Activated T-helper 1 cell treated with Interleukin-2 at 50 U/mL for 16 hours (primary cell): ENCODE results near the gene AP3B1.

Source experiments
- DNase-seq: peaks from one replicate; pipeline ENCODE4 v3.0.0-alpha.2; 2020; ENCODE audit warnings: low read depth

The AP3B1 gene

DNA sequence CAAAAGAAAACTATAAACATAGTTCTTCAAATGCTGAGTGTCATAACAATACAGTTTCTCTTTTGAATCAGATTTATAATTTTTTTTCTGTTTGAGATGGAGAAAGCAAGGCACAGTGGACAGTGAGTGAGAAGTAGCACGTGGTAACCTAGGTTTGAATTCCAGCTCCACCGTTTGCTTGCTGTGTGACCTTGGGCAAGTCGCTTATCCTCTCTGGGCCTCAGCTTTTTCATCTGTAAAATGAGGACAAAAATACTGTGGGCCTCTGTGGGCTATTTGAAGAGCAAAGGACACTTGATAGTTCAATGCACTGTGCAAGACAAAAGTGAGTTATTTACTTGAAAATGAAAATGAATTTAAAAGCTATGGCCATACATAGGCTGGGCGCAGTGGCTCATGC, 330.7 kb downstream of the AP3B1 start:
- no peak for DNase-seq

DNA sequence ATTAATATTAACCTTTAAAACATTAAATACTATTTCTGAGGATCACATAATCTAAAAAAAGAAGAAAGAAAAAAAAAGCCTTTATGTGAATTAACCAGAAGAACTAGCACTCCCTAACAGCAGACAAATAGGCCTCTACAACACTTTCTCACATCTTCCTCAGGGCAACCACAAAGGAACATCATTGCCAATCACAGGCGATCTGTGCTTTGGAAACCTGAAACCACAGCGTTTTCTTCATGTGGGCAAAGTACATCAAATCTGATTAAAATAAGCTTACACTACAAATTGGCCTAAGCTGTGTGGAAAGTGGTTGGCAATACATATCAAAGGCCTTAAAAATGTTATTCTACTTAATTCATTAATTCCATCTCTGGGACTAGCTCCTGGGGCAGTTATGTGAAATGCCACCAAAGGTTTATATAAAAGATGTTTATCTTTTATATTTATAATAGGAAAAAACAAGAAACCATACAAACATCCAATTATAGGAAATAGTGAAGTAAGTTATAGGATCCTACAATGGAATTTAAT, 333.6 kb downstream of the AP3B1 start:
- DNase-seq, result no peak

DNA sequence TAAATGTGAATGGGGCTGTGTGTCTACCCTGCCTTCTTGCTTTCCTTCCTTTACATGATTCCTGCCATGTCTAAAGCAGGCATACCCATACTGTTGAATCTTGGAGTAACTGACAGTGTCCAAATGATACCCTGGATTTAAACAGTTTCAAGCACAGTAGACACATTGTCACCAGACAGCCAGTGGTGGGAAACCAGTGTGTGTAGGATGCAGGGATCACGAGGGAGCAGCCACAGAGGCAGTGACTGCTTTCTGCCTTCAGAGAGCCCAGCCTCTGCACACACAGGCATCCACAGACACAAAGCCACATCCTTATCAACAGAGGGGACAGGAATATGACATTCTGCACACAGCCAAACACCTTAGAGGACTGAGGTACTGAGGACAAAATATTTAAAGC, 334.2 kb downstream of the AP3B1 start:
- DNase-seq, result no peak

DNA sequence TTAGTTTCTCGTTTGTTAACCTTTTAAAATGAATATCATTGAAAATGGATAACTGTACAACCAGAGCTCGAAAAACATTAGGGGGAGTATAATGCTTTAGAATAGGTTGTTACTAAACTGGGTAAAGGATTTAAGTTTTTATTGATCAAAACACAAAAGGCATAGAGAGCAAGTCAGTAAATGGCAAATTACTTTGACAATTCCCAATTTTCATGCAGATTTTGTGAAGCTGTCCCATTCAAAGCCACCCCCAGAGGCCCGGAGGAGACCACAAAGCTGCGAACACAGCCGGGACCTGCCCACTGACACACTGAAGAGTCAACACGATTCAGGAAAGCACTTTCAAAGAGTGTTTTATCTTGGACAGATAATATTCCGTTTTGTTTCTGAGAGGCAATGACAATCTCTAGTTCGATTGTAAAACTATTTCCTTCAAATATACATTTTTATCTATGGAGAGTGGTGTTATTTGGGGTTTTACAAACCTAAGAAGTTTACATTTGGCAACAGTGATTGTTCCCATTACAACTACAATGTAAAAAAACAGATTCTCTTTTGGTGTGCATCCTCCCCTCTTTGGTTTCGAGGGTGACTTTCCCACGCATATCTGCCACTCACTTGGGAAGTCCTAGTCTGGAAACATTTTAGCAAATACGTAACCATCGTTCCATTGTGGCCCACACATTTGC, 335.7 kb downstream of the AP3B1 start:
- no peak for DNase-seq

DNA sequence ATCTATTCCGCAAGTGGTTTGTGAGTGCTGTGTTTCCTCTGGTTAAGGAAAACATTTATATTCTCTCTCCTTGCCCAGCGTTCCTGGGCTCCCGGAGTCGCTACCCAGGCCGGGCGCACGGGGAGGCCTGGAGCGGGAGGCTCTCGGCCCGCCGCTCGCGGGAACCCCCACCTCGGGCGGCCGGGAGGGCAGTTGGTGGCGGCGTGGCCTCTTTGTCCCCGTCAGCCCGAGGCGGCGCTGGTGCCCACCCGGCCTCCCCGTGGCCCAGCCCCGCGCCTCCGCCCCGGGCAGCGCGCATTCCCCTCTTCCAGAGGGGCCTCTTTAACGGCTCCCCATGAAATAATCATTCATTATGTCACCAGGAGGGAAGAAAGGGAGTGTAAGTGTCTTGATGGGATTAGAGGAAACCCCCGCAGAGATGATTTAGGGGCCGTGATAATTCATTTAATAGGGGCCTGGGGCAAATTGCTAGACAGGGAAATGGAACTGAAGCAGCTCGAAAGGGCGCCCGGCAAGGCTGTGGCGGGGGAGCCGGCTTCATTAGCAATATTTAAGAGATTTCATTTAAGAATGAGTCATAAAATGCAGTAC, 336.5 kb downstream of the AP3B1 start:
- DNase-seq, result no peak

DNA sequence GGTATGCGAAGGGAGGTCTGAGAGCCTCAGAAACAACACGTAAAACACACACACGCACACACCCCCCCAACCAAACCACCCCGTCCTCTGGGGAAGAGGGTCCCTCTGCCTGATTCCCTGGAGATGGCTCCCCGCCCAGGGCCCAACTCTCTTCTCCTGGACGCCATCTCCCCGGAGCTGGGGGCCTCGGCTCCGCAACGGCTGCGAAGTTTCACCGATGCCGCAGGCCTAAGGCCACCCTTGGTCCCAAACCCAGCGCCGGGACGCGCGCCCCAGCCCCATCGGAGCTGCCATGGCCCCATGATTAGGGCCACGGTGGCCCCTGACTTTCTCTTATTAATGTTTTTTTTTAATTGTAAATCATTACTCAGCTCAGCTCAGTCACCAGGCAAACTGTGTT, 337.0 kb downstream of the AP3B1 start:
- DNase-seq, result no peak

DNA sequence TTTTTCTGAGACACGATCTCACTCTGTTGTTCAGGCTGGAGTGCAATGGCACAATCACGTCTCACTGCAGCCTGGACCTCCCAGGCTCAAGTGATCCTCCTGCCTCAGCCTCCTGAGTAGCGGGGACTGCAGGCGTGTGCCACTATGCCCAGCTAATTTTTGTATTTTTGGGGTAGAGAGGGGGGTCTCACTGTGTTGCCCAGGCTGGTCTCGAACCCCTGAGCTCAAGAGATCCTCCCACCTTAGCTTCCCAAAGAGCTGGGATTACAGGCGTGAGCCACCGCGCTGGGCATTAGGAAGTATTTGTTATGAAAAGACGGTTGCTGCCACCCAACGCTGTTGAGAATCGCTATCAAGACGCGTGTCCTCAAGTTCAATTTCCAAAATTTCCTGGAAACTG, 337.4 kb downstream of the AP3B1 start:
- no peak for DNase-seq

DNA sequence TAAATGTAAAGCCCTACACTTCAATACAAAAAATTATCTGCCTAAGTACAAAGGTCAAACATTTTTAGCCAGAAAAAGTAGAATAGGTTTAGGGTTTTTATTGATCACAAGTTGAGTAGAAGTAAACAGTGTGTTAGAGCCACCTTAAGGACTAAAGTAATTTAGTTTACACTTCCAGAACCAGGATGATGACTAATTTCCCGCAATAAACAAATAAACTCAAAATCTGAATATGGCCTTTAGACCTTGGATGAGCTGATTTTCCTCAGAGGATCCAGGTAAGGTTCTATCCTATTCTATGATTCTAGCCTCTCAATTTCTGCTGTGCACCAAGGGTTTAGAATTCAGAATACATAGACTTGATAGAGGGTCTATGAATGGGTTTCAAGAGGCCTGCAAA, 338.9 kb downstream of the AP3B1 start:
- DNase-seq, result no peak

DNA sequence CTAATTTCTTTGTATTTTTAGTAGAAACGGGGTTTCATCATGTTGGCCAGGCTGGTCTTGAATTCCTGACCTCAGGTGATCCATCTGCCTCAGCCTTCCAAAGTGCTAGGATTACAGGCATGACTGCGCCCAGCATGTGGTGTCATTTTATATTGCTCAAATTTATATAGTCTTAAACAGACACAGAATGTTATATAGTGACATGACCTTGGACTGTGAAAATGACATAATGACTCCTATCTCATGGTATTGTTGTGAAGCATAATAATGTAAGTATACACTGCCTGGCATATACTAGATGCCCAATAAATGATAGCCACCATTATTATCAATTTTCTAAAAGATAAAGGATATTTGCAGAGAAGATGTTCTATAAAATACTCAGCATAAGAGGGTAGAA, 341.1 kb downstream of the AP3B1 start:
- no peak for DNase-seq

DNA sequence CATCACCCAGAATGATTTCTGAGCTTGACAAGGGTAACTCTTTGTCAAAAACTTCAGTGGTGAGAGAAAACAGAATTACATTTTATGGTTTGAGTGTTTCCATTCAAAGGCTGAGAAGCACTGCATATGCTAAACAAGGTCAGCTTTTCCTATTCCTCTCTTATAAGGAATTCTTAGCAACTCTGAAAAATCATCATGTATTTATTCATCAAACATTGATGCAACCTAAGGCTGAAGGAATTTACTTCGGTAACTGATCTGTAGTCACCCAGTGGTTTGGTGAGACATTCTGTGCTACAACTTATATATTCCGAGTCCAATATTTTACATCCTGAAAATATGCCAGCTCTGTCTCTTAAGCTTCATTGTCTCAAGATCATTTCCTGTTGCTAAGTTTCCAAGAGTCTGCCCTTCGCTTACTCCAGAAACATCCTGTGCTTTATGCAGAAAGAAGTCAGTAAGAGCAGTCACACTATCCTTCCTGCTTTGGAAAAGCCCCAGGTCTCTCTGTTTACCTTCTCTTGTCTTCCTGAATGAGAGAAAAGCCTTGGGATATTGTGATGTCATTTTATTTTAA, 341.8 kb downstream of the AP3B1 start:
- DNase-seq, result no peak
